Measurements from ENCODE around the gene HOXA9.

DNA sequence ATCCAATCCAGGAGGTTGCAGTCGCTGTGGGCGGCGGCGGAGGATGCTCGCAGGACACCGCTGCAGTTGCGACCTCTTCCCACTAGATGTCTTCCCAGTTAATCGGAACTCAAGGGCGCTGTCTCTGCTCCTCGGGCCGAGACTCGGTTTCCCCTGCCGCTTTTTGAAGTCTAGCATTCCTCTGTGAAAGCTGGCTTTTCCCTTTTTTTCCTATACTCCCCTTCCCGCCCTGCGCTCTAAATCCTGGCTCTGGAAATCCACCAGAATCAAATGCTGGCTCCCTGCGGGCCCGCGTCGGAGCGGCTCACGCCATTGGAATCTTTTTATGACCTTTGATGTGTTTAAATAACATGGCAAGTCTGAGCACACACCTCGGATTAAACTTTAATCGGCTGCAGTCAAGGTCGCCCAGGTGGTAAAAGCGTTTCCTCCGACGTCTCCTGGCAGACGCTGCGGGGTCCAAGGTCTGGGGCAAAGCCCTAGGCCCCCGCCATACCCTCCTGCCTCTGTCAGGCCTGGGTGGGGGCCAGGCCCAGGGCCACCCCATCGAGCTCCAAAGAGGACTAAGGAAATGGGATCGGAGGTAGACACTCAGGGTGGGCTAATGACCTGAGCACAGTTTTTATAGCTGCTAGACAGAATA lies 45.2 kb upstream of the HOXA9 start:
- TF ChIP-seq HDAC2 (IDR thresholded peaks at IDR 0.05) (no peak), CTCF (IDR thresholded peaks at IDR 0.05) (peak; percentile 67), ZNF302 (CRISPR knock-in tag; IDR thresholded peaks at IDR 0.05) (no peak), NR3C1 (IDR thresholded peaks at IDR 0.05) (no peak), CEBPB (IDR thresholded peaks at IDR 0.05) (no peak), KDM1A (IDR thresholded peaks at IDR 0.05; ENCODE audit: low read depth) (no peak), POLR2A (IDR thresholded peaks at IDR 0.05; ENCODE audit: low read length) (no peak)

All from A549 (cell line).